Large intestine (tissue), 3 donors: ENCODE data around the gene FOXJ1. TPM values are rescaled to one million over a fixed set of nuclear protein-coding genes. Genes with fewer than 3 reads are reported as not detected.

Source experiments
- DNase-seq, 2 donors: peaks; one replicate each; pipeline versions ENCODE4 v3.0.0 to v3.0.0-alpha.2; 2013
- H3K27ac ChIP-seq: one replicate; pipeline ENCODE4 v1.5.1; 2013; ENCODE audit warnings: low read length
- H3K27me3 ChIP-seq: 2 replicates; pipeline ENCODE4 v1.6.1; 2013; ENCODE audit warnings: low read length; ENCODE audit not compliant: control insufficient read depth, insufficient read depth
- H3K36me3 ChIP-seq: 2 replicates; pipeline ENCODE4 v1.6.1; 2013; ENCODE audit warnings: low read length; ENCODE audit not compliant: control insufficient read depth, insufficient read depth
- H3K4me1 ChIP-seq: one replicate; pipeline ENCODE4 v1.6.1; 2013; ENCODE audit warnings: low read length; ENCODE audit not compliant: control insufficient read depth, insufficient read depth
- H3K4me3 ChIP-seq: one replicate; pipeline ENCODE4 v1.5.1; 2013; ENCODE audit warnings: low read length
- H3K9me3 ChIP-seq: one replicate; pipeline ENCODE4 v1.6.1; 2013; ENCODE audit warnings: mild to moderate bottlenecking, low read depth, low read length, moderate library complexity; ENCODE audit not compliant: control insufficient read depth
- WGBS: methylation state at CpG from one replicate; pipeline ENCODE4 v1.1.5; 2013; ENCODE audit warnings: low lambda C conversion rate; ENCODE audit not compliant: insufficient coverage; 5-methylcytosine and 5-hydroxymethylcytosine counted together
- polyA plus RNA-seq: library from polyadenylated mRNA; unstranded; fragments of 120-200 nt; gene quantifications from one replicate; pipeline ENCODE4 v1.2.1, GENCODE V29; 2013

FOXJ1 gene
- polyA plus RNA-seq, 1 donor = 1.2 TPM

DNA sequence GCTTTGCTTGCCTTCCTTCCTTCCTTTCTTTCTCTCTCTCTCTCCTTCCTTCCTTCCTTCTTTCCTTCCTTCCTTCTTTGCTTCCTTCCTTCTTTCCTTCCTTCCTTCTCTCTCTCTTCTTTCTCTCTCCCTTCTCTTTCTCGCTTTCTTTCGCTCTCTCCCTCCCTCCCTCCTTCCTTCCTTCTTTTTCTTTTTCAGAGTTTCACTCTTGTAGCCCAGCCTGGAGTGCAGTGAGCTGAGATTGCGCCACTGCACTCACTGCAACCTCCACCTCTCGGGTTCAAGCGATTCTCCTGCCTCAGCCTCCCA lies 17.9 kb downstream of the FOXJ1 start:
- peaks cover 3% of the 10 kb centered on the region for H3K4me1 ChIP-seq
- no peak overlapping the region for H3K27ac ChIP-seq
- H3K27me3 ChIP-seq = no peaks in the 10 kb centered on the region
- no peaks in the 10 kb centered on the region for H3K9me3 ChIP-seq
- H3K36me3 ChIP-seq = no peaks in the 10 kb centered on the region
- H3K4me3 ChIP-seq = no peak overlapping the region
- DNase-seq = no peak
- 50% methylated on average over 2 of the region's 5 CpGs for WGBS

DNA sequence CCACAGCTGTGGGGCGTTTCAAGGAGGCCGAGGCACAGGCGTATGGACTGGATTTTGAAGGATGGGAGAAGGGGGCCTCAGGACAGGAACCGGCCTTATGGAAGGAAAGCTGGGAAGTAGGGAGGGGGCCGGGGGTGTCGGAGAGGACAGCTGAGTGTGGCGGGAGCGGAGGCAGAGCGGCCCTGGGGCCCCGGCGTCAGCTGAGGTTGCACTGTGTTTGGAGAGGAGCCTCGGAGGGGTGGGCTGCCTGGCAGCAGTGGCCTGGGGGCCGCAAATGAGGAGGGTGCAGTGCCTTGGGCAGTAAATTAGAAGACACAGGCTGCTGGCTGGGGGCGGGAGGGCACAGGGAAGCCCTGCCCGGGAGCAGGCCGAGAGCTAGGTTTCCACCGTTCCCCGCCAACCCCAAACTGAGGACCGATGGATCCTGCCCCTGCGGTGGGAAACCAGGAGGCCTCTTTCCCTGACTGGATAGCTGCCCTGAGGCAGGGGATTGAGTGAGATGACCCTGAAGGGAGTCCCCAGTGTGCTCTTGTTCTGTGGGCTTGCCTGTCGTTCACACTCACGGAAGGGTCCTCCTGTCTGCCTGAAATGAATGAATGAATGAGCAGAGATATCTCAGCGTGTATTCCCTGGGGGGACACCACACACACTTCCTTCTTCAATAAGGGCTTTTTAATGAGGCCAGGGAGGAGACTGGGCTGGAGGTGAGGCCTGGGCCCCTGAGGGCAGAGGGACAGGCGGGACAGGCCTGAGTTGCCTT lies 18.4 kb downstream of the FOXJ1 start:
- no peak overlapping the region for H3K4me3 ChIP-seq
- no peaks in the 10 kb centered on the region for H3K36me3 ChIP-seq
- H3K9me3 ChIP-seq = no peaks in the 10 kb centered on the region
- H3K27ac ChIP-seq = no peak overlapping the region
- DNase-seq = peak in 1 of 2 donors; percentile 6
- H3K4me1 ChIP-seq = peaks cover 3% of the 10 kb centered on the region
- 100% methylated on average over 1 of the region's 24 CpGs for WGBS
- no peaks in the 10 kb centered on the region for H3K27me3 ChIP-seq

DNA sequence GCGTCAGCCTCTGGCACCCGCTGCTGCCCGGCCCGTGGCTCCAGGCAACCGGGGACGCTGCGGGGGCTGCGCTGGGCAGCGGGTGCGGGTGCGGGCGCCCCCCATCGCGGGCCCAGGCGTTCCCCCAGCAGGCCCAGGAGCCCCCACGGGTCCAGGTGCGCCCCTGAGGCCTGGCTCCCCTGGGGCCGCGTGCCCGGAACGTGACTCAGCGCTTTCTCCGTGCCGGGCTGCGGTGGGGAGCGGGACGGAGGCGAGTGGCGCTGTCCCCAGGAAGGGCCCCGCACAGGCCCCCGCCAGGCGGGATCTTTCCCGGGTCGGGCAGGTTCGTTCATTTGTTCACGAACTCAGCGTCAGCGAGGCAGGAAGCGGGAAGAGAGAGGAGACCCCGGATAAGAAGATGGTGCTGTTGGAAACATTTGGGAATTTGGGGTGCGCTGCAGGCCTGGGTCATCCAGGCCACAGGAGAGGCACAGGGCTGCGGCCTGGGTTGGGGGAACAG lies 19.1 kb downstream of the FOXJ1 start:
- H3K36me3 ChIP-seq = no peaks in the 10 kb centered on the region
- H3K9me3 ChIP-seq = no peaks in the 10 kb centered on the region
- no peaks in the 10 kb centered on the region for H3K27me3 ChIP-seq
- no peak overlapping the region for H3K27ac ChIP-seq
- DNase-seq = peak in 1 of 2 donors; percentile 17
- H3K4me1 ChIP-seq = peaks cover 3% of the 10 kb centered on the region
- H3K4me3 ChIP-seq = peak overlapping the region; percentile 24
- no CpG with 5 or more reads among the region's 42 CpGs for WGBS

GRCh38 chr17:76120658-76121008 lies 20.4 kb downstream of the FOXJ1 start:
- DNase-seq = no peak
- Histone ChIP-seq H3K36me3 (no peaks in the 10 kb centered on the region), H3K4me1 (peaks cover 3% of the 10 kb centered on the region), H3K4me3 (no peak overlapping the region), H3K9me3 (no peaks in the 10 kb centered on the region), H3K27me3 (no peaks in the 10 kb centered on the region), H3K27ac (no peak overlapping the region)
- WGBS = no CpG with 5 or more reads among the region's 5 CpGs

DNA sequence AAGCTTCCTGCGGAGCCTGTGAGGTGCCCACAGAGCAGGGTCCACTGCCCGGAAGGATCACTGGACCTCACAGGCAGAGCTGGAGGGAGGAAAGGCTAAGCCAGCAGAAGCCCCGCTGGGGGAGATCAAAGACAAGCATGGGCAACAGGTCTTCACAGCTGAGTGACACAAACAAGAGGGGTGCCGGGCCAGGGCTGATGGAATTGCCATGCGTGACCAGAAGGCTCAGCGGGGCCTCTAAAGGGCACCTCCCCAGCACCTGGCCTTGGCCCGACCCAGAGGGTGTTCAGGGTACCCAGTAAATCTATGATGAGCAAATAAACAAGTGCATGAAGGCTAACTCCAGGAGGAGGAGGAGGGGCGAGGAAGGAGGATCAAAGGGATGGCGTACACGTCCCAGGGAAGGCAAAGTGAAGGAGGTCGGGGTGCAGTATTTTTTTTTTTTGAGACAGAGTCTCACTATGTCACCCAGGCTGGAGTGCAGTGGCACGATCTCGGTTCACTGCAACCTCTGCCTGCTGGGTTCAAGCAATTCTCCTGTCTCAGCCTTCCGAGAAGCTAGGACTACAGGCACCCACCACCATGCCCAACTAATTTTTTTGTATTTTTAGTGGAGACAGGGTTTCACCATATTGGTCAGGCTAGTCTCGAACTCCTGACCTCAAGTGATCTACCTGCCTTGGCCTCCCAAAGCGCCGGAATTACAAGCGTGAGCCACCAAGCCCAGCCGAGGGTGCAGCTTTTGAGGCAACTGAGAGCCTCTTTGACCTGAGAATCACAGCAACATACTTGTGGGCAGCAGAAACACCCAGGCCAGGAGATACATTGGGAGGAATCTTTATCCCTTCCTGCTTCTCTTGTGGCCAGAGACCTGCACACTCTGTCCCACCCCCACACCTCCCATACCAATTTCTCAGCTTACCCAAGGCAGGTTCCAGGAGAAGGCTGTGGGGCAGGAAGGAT lies 21.4 kb downstream of the FOXJ1 start:
- H3K36me3 ChIP-seq = no peaks in the 10 kb centered on the region
- H3K9me3 ChIP-seq = no peaks in the 10 kb centered on the region
- no peaks in the 10 kb centered on the region for H3K27me3 ChIP-seq
- no peak overlapping the region for H3K27ac ChIP-seq
- H3K4me3 ChIP-seq = no peak overlapping the region
- peaks cover 3% of the 10 kb centered on the region for H3K4me1 ChIP-seq
- WGBS = no CpG with 5 or more reads among the region's 19 CpGs
- DNase-seq = no peak

DNA sequence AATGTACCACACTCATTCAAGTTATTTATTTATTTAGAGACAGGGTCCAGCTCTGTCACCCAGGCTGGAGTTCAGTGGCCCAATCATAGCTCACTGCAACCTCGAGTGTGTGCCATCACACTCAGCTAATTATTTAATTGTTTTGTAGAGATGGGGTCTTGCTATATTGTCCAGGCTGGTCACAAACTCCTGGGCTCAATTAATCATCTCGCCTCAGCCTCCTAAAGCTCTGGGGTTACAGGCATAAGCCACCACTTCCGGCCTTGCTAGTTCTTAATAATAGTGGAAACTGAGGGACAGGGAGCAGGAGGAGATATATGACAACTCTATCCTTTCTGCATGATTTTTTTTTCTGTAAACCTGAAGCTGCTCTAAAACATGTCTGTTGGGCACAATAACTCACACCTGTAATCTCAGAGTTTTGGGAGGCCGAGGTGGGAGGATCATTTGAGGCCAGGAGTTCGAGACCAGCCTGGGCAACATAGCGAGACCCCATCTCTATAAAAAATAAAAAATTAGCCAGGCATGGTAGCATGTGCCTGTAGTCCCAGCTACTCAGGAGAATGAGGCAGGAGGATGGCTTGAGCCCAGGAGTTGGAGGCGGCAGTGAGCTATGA lies 25.8 kb downstream of the FOXJ1 start:
- no peaks in the 10 kb centered on the region for H3K27me3 ChIP-seq
- no peak overlapping the region for H3K27ac ChIP-seq
- no peak for DNase-seq
- no peak overlapping the region for H3K4me3 ChIP-seq
- H3K9me3 ChIP-seq = no peaks in the 10 kb centered on the region
- H3K36me3 ChIP-seq = no peaks in the 10 kb centered on the region
- H3K4me1 ChIP-seq = no peaks in the 10 kb centered on the region
- WGBS = no CpG with 5 or more reads among the region's 7 CpGs

DNA sequence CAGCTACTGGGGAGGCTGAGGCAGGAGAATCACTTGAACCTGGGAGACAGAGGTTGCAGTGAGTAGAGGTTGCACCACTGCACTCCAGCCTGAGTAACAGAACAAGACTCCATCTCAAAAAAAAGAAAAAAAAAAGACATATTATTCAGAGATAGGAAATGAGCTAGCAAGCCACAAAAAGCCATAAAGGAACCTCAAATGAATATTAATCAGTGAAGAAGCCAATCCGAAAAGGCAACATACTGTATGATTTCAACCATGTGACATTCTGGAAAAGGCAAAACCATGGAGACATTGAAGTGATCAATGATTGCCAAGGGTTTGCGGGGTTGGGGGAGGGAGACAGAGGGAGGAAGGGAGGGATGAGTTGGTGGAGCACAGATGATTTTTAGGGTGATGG lies 29.1 kb downstream of the FOXJ1 start:
- Histone ChIP-seq H3K4me1 (no peaks in the 10 kb centered on the region), H3K27ac (no peak overlapping the region), H3K27me3 (no peaks in the 10 kb centered on the region), H3K9me3 (no peaks in the 10 kb centered on the region), H3K4me3 (no peak overlapping the region), H3K36me3 (no peaks in the 10 kb centered on the region)
- WGBS = no CpG with 5 or more reads among the region's 2 CpGs
- no peak for DNase-seq

GRCh38 chr17:76107509-76107908 lies 33.5 kb downstream of the FOXJ1 start:
- H3K27me3 ChIP-seq = no peaks in the 10 kb centered on the region
- H3K27ac ChIP-seq = no peak overlapping the region
- no peaks in the 10 kb centered on the region for H3K36me3 ChIP-seq
- DNase-seq = no peak
- H3K9me3 ChIP-seq = peaks cover 3% of the 10 kb centered on the region
- 85% methylated on average over 2 of the region's 6 CpGs for WGBS
- no peak overlapping the region for H3K4me3 ChIP-seq
- peaks cover 13% of the 10 kb centered on the region for H3K4me1 ChIP-seq

- DNase-seq = no peak
Observed at GRCh38 chr17:76106703-76107102, 34.3 kb downstream of the FOXJ1 start.

GRCh38 chr17:76104896-76105231 lies 36.2 kb downstream of the FOXJ1 start:
- Histone ChIP-seq H3K27me3 (no peaks in the 10 kb centered on the region), H3K27ac (peak overlapping the region; percentile 12), H3K36me3 (peaks cover 18% of the 10 kb centered on the region), H3K9me3 (peaks cover 3% of the 10 kb centered on the region), H3K4me3 (no peak overlapping the region), H3K4me1 (peaks cover 16% of the 10 kb centered on the region)
- no CpG with 5 or more reads among the region's 5 CpGs for WGBS
- DNase-seq = peak; percentile 38 to 55

More at GRCh38 chr17:76106703-76107102, 34.3 kb downstream of the FOXJ1 start:
- H3K4me1 ChIP-seq = peaks cover 16% of the 10 kb centered on the region
- no peak overlapping the region for H3K4me3 ChIP-seq
- H3K27ac ChIP-seq = peak overlapping the region; percentile 45
- peaks cover 5% of the 10 kb centered on the region for H3K36me3 ChIP-seq
- WGBS = no CpG with 5 or more reads among the region's 3 CpGs
- H3K9me3 ChIP-seq = peaks cover 3% of the 10 kb centered on the region
- H3K27me3 ChIP-seq = no peaks in the 10 kb centered on the region
